ENCODE results near the gene PPCS. TPM values are rescaled to one million over a fixed set of nuclear protein-coding genes. Genes with fewer than 3 reads are reported as not detected.

PPCS gene
- total RNA-seq, 1 experiment from 2014 or later, result 36.7 TPM

- Histone ChIP-seq H3K56ac (ENCODE audit: insufficient read length, low read depth, low read length) (no peak overlapping the region), H3K79me1 (ENCODE audit: insufficient read depth, low read depth, low read length, poor library complexity, severe bottlenecking) (no peaks in the 10 kb centered on the region), H4K91ac (ENCODE audit: insufficient read length, low read depth, low read length) (no peak overlapping the region), H3K18ac (ENCODE audit: insufficient read length, low read depth, low read length) (no peak overlapping the region), H2BK12ac (ENCODE audit: insufficient read length, low read depth, low read length) (no peak overlapping the region), H2BK120ac (ENCODE audit: low read depth, low read length, poor library complexity, severe bottlenecking) (no peak overlapping the region), H4K5ac (ENCODE audit: insufficient read length, low read depth, low read length) (no peak overlapping the region), H2AFZ (ENCODE audit: low read length) (no peak overlapping the region), H2AK5ac (ENCODE audit: insufficient read length, low read length) (no peak overlapping the region), H2BK20ac (ENCODE audit: low read depth, low read length, poor library complexity, severe bottlenecking) (no peak overlapping the region), H3K4ac (ENCODE audit: low read depth, low read length) (no peak overlapping the region), H3K14ac (ENCODE audit: insufficient read depth, low read length) (no peak overlapping the region), H4K20me1 (ENCODE audit: control insufficient read depth, insufficient read depth, insufficient read length) (no peaks in the 10 kb centered on the region), H3K4me1 (ENCODE audit: insufficient read depth, low read length) (no peaks in the 10 kb centered on the region), H3K79me2 (ENCODE audit: insufficient read depth, low read length) (no peaks in the 10 kb centered on the region), H3K9me3 (ENCODE audit: control insufficient read depth, low read depth, low read length) (peaks cover 28% of the 10 kb centered on the region), H3K27ac (ENCODE audit: insufficient read length, low read depth, low read length) (no peak overlapping the region), H3K23me2 (ENCODE audit: insufficient read length, low read depth, low read length, poor library complexity, severe bottlenecking) (no peaks in the 10 kb centered on the region), H2BK5ac (ENCODE audit: insufficient read length, low read length) (no peak overlapping the region), H3K27me3 (ENCODE audit: insufficient read depth, low read length) (no peaks in the 10 kb centered on the region), H3K9ac (ENCODE audit: extremely low read depth, insufficient read length, low read length) (no peak overlapping the region), H3K23ac (ENCODE audit: insufficient read length, low read depth, low read length) (no peak overlapping the region), H4K8ac (replicated peaks; ENCODE audit: insufficient read length, low read depth, low read length) (no peak overlapping the region), H3T11ph (ENCODE audit: low read length) (no peak overlapping the region), H2BK15ac (ENCODE audit: low read depth, low read length) (no peak overlapping the region), H3K4me2 (ENCODE audit: insufficient read depth, insufficient read length, low read length) (no peak overlapping the region)
- Mint-ChIP-seq H3K27me3 (ENCODE audit: low read depth) (peaks cover 1% of the 10 kb centered on the region), H3K4me1 (no peaks in the 10 kb centered on the region), H3K4me3 (no peak overlapping the region), H3K9me3 (peaks cover 64 to 66% of the 10 kb centered on the region in 2 experiments), H3K36me3 (ENCODE audit: insufficient read depth in 1 of 3, low read depth in 3 of 3) (peaks cover 18 to 39% (median 19%) of the 10 kb centered on the region in 3 experiments), H3K27ac (no peak overlapping the region)
- TF ChIP-seq CTCF (conservative IDR thresholded peaks at IDR 0.05), result no peak
- DNase-seq, result no peak
- no CpG with 5 or more reads among the region's 2 CpGs for WGBS (ENCODE audit: extremely low coverage, insufficient read length, low lambda C conversion rate)
Measured at GRCh38 chr1:42504535-42505128, 48.3 kb downstream of the PPCS start.
